ENCODE measurements around the gene NMNAT3.

- TF ChIP-seq CTCF (optimal IDR thresholded peaks at IDR 0.05 in 1 of 3, IDR thresholded peaks at IDR 0.05 in 1 of 3, conservative IDR thresholded peaks at IDR 0.05 in 1 of 3; ENCODE audit: extremely low read depth in 1 of 3, insufficient read depth in 2 of 3, low read length in 3 of 3) = no peak
- TF ChIP-seq EZH2 (IDR thresholded peaks at IDR 0.05; ENCODE audit: low read length) = no peak
Observed at GRCh38 chr3:139518306-139518705, 159.5 kb downstream of the NMNAT3 start.

Measured in keratinocyte (primary cell).